DND-41 (cell line): ENCODE measurements around the gene NKX6-1.

ENCODE experiments used
- ATAC-seq: fragments of 200-7000 bp; cut with Tn5 transposase; 3 replicates; pipeline ENCODE4 v1.9.1; 2021; ENCODE audit warnings: low read depth; ENCODE audit not compliant: insufficient read depth
- DNase-seq: peaks from one replicate; pipeline ENCODE4 v3.0.0-alpha.2; 2020
- H2AFZ ChIP-seq: 2 replicates; pipeline ENCODE4 v1.6.0; 2012; ENCODE audit warnings: low read depth, low read length
- H3K27ac ChIP-seq: 2 replicates; pipeline ENCODE4 v1.5.1; 2012; ENCODE audit warnings: low read length, inconsistent platforms
- H3K27me3 ChIP-seq: fragments of 200-600 bp; sonication (generic); 2 replicates; pipeline ENCODE4 v1.6.0; 2012; ENCODE audit warnings: low read length, mild to moderate bottlenecking, inconsistent platforms; ENCODE audit not compliant: insufficient read depth, poor library complexity
- H3K36me3 ChIP-seq: 2 replicates; pipeline ENCODE4 v1.5.1; 2012; ENCODE audit warnings: low read length, inconsistent platforms; ENCODE audit not compliant: insufficient read depth
- H3K4me1 ChIP-seq: 2 replicates; pipeline ENCODE4 v1.5.1; 2012; ENCODE audit warnings: mild to moderate bottlenecking, low read length; ENCODE audit not compliant: insufficient read depth
- H3K4me2 ChIP-seq: 2 replicates; pipeline ENCODE4 v1.6.0; 2012; ENCODE audit warnings: mild to moderate bottlenecking, moderate library complexity, low read length, inconsistent platforms; ENCODE audit not compliant: insufficient read depth
- H3K4me3 ChIP-seq, 2 experiments: fragments of 200-600 bp in 1 of 2; shearing (Covaris generic) in 1 of 2; 2 replicates each; pipeline ENCODE4 v1.5.1; 2012 to 2016; ENCODE audit warnings: inconsistent platforms in 2 of 2, low read length in 2 of 2, mild to moderate bottlenecking in 2 of 2, low read depth in 1 of 2, moderate library complexity in 1 of 2
- H3K79me2 ChIP-seq: 2 replicates; pipeline ENCODE4 v1.6.0; 2012; ENCODE audit warnings: low read length, inconsistent platforms; ENCODE audit not compliant: insufficient read depth
- H3K9ac ChIP-seq: 2 replicates; pipeline ENCODE4 v1.6.0; 2012; ENCODE audit warnings: low read depth, mild to moderate bottlenecking, inconsistent platforms, low read length, moderate library complexity
- H3K9me3 ChIP-seq: 2 replicates; pipeline ENCODE4 v1.5.1; 2012; ENCODE audit warnings: low read length, moderate library complexity, mild to moderate bottlenecking, inconsistent platforms; ENCODE audit not compliant: insufficient read depth, severe bottlenecking
- H4K20me1 ChIP-seq: 2 replicates; pipeline ENCODE4 v1.6.0; 2012; ENCODE audit warnings: low read length; ENCODE audit not compliant: insufficient read depth
- CTCF ChIP-seq: IDR thresholded peaks from 2 replicates; pipeline ENCODE4 v1.5.1; 2012; ENCODE audit warnings: borderline replicate concordance, low read length, moderate library complexity, mild to moderate bottlenecking; ENCODE audit not compliant: poor library complexity, severe bottlenecking; ENCODE audit errors: extremely low read depth
- EZH2 ChIP-seq: IDR thresholded peaks from 3 replicates; pipeline ENCODE4 v1.6.1; 2012; ENCODE audit warnings: borderline replicate concordance, low read depth, mild to moderate bottlenecking, moderate library complexity, low read length, inconsistent platforms; ENCODE audit not compliant: severe bottlenecking

Gene NKX6-1

GRCh38 chr4:84484236-84484635 lies 14.9 kb downstream of the NKX6-1 start:
- Histone ChIP-seq H3K36me3 (no peaks in the 10 kb centered on the region), H2AFZ (no peak overlapping the region), H3K4me2 (no peak overlapping the region), H3K79me2 (no peaks in the 10 kb centered on the region), H3K4me1 (no peaks in the 10 kb centered on the region), H3K27me3 (no peaks in the 10 kb centered on the region), H4K20me1 (no peaks in the 10 kb centered on the region), H3K27ac (no peak overlapping the region), H3K9me3 (no peaks in the 10 kb centered on the region), H3K4me3 (no peak overlapping the region), H3K9ac (no peak overlapping the region)
- ATAC-seq, result no peak
- DNase-seq, result no peak
- TF ChIP-seq CTCF, result no peak
- TF ChIP-seq EZH2, result no peak

- H2AFZ ChIP-seq, result no peak overlapping the region
- TF ChIP-seq EZH2, result no peak
- no peak for TF ChIP-seq CTCF
- DNase-seq (no peak), ATAC-seq (no peak)
- H3K36me3 ChIP-seq, result no peaks in the 10 kb centered on the region
- no peaks in the 10 kb centered on the region for H4K20me1 ChIP-seq
- H3K9me3 ChIP-seq, result no peaks in the 10 kb centered on the region
- no peaks in the 10 kb centered on the region for H3K27me3 ChIP-seq
- H3K27ac ChIP-seq, result no peak overlapping the region
- no peak overlapping the region for H3K9ac ChIP-seq
- no peak overlapping the region for H3K4me3 ChIP-seq
- H3K4me1 ChIP-seq, result no peaks in the 10 kb centered on the region
- H3K4me2 ChIP-seq, result no peak overlapping the region
- H3K79me2 ChIP-seq, result no peaks in the 10 kb centered on the region
Observed at GRCh38 chr4:84483688-84484087, 15.4 kb downstream of the NKX6-1 start.

GRCh38 chr4:84482564-84483563 lies 16.2 kb downstream of the NKX6-1 start:
- no peaks in the 10 kb centered on the region for H3K79me2 ChIP-seq
- TF ChIP-seq CTCF (no peak), EZH2 (no peak)
- no peaks in the 10 kb centered on the region for H3K27me3 ChIP-seq
- H2AFZ ChIP-seq, result no peak overlapping the region
- no peak overlapping the region for H3K9ac ChIP-seq
- H3K9me3 ChIP-seq, result no peaks in the 10 kb centered on the region
- no peak overlapping the region for H3K27ac ChIP-seq
- DNase-seq, result no peak
- no peaks in the 10 kb centered on the region for H4K20me1 ChIP-seq
- H3K4me1 ChIP-seq, result no peaks in the 10 kb centered on the region
- H3K4me3 ChIP-seq, result no peak overlapping the region
- no peak overlapping the region for H3K4me2 ChIP-seq
- no peak for ATAC-seq
- H3K36me3 ChIP-seq, result no peaks in the 10 kb centered on the region
